Measurements from ENCODE around the gene APOD.

GRCh38 chr3:195591852-195592251, 8.1 kb upstream of the APOD start:
- TF ChIP-seq ARNTL (CRISPR knock-in tag; IDR thresholded peaks at IDR 0.05; ENCODE audit: borderline replicate concordance, low read depth) = no peak
- TF ChIP-seq ZFP3 (CRISPR knock-in tag; IDR thresholded peaks at IDR 0.05) = no peak
- TF ChIP-seq POU6F1 (CRISPR knock-in tag; IDR thresholded peaks at IDR 0.05; ENCODE audit: borderline replicate concordance, low read depth) = no peak
- TF ChIP-seq, protein P1, sequence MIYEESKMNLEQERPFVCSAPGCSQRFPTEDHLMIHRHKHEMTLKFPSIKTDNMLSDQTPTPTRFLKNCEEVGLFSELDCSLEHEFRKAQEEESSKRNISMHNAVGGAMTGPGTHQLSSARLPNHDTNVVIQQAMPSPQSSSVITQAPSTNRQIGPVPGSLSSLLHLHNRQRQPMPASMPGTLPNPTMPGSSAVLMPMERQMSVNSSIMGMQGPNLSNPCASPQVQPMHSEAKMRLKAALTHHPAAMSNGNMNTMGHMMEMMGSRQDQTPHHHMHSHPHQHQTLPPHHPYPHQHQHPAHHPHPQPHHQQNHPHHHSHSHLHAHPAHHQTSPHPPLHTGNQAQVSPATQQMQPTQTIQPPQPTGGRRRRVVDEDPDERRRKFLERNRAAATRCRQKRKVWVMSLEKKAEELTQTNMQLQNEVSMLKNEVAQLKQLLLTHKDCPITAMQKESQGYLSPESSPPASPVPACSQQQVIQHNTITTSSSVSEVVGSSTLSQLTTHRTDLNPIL (CRISPR knock-in tag; IDR thresholded peaks at IDR 0.05; ENCODE audit: low read depth) = no peak
- no peak for TF ChIP-seq CSRNP3 (CRISPR knock-in tag; IDR thresholded peaks at IDR 0.05)
- TF ChIP-seq SNAI2 (CRISPR knock-in tag; IDR thresholded peaks at IDR 0.05) = no peak
- no peak for TF ChIP-seq PATZ1 (CRISPR knock-in tag; IDR thresholded peaks at IDR 0.05; ENCODE audit: borderline replicate concordance)
- TF ChIP-seq ZFP30 (CRISPR knock-in tag; IDR thresholded peaks at IDR 0.05) = no peak
- no peak for TF ChIP-seq ZNF8 (CRISPR knock-in tag; IDR thresholded peaks at IDR 0.05)
- no peak for TF ChIP-seq GLIS3 (CRISPR knock-in tag; IDR thresholded peaks at IDR 0.05)
- no peak for TF ChIP-seq CSDC2 (CRISPR knock-in tag; IDR thresholded peaks at IDR 0.05)
- TF ChIP-seq, protein P2, sequence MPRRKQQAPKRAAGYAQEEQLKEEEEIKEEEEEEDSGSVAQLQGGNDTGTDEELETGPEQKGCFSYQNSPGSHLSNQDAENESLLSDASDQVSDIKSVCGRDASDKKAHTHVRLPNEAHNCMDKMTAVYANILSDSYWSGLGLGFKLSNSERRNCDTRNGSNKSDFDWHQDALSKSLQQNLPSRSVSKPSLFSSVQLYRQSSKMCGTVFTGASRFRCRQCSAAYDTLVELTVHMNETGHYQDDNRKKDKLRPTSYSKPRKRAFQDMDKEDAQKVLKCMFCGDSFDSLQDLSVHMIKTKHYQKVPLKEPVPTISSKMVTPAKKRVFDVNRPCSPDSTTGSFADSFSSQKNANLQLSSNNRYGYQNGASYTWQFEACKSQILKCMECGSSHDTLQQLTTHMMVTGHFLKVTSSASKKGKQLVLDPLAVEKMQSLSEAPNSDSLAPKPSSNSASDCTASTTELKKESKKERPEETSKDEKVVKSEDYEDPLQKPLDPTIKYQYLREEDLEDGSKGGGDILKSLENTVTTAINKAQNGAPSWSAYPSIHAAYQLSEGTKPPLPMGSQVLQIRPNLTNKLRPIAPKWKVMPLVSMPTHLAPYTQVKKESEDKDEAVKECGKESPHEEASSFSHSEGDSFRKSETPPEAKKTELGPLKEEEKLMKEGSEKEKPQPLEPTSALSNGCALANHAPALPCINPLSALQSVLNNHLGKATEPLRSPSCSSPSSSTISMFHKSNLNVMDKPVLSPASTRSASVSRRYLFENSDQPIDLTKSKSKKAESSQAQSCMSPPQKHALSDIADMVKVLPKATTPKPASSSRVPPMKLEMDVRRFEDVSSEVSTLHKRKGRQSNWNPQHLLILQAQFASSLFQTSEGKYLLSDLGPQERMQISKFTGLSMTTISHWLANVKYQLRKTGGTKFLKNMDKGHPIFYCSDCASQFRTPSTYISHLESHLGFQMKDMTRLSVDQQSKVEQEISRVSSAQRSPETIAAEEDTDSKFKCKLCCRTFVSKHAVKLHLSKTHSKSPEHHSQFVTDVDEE (CRISPR knock-in tag; IDR thresholded peaks at IDR 0.05) = no peak
- TF ChIP-seq ESRRG (CRISPR knock-in tag; IDR thresholded peaks at IDR 0.05) = no peak
